HuH-7.5 (cell line): ENCODE data around the gene PCDHGC3.

Experiments
- DNase-seq: peaks from one replicate; pipeline ENCODE4 v3.0.0; 2011; ENCODE audit warnings: low spot score

Gene PCDHGC3

DNA sequence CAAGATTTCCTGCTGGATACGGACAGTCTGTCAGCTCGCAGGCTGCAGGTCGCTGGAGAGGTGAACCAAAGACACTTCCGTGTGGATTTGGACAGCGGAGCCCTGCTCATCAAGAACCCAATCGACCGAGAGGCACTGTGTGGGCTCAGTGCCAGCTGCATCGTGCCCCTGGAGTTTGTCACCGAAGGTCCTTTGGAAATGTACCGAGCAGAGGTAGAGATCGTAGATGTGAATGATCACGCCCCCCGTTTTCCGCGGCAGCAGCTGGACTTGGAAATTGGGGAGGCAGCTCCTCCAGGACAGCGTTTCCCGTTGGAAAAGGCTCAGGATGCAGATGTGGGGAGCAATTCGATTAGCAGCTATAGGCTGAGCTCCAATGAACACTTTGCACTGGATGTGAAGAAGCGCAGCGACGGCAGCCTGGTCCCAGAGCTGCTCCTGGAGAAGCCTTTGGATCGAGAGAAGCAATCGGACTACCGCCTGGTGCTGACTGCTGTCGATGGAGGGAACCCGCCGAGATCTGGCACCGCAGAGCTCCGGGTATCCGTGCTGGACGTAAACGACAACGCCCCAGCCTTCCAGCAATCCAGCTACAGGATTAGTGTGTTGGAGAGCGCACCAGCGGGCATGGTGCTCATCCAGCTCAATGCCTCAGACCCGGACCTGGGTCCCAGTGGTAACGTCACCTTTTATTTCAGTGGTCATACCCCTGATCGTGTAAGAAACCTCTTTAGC, 9.7 kb downstream of the PCDHGC3 start:
- no peak for DNase-seq

GRCh38 chr5:141486091-141486490, 10.3 kb downstream of the PCDHGC3 start:
- no peak for DNase-seq

- no peak for DNase-seq
Observed at GRCh38 chr5:141487131-141487530, 11.4 kb downstream of the PCDHGC3 start.

GRCh38 chr5:141488591-141489561, 13.1 kb downstream of the PCDHGC3 start, which contains the start of gene PCDHGC5:
TSS of gene PCDHGC5 (plus strand) at chr5:141489081. CDS start at chr5:141489241, 160 bp downstream.
- no peak for DNase-seq

- no peak for DNase-seq
Observed at GRCh38 chr5:141489841-141490240, 14.1 kb downstream of the PCDHGC3 start.

- no peak for DNase-seq
Observed at GRCh38 chr5:141490271-141490670, 14.5 kb downstream of the PCDHGC3 start.

DNA sequence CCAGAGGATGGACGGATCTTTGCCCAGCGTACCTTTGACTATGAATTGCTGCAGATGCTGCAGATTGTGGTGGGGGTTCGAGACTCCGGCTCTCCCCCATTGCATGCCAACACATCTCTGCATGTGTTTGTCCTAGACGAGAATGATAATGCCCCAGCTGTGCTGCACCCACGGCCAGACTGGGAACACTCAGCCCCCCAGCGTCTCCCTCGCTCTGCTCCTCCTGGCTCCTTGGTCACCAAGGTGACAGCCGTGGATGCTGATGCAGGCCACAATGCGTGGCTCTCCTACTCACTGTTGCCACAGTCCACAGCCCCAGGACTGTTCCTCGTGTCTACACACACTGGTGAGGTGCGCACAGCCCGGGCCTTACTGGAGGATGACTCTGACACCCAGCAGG, 15.0 kb downstream of the PCDHGC3 start:
- DNase-seq, result no peak

DNA sequence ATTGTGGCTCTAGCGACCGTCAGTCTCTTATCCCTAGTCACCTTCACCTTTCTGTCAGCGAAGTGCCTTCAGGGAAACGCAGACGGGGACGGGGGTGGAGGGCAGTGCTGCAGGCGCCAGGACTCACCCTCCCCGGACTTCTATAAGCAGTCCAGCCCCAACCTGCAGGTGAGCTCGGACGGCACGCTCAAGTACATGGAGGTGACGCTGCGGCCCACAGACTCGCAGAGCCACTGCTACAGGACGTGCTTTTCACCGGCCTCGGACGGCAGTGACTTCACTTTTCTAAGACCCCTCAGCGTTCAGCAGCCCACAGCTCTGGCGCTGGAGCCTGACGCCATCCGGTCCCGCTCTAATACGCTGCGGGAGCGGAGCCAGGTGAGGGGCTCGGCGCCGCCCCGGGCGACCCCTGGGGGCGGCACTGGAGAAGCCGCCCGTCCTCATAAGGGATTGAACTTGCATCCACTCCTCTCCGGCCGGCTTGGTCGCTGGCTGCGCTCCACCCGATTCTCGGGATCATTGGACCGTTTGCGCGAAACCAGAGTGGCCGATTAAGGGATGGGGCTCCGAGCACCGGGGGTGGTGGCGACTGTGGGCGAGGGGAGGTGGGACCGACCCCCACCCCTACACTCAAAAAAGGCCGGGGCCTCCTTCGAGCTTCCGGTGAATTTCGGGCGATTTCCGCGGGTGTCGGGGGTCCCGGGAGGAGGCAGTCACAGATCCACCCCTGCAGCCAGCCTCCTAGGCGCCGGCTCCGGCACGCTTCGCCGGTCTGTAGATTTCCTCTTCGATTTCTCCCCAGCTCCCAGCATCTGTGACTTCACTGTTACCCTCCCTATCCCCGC, 15.8 kb downstream of the PCDHGC3 start:
- DNase-seq, result no peak

GRCh38 chr5:141492168-141492885, 16.6 kb downstream of the PCDHGC3 start:
- DNase-seq, result no peak

DNA sequence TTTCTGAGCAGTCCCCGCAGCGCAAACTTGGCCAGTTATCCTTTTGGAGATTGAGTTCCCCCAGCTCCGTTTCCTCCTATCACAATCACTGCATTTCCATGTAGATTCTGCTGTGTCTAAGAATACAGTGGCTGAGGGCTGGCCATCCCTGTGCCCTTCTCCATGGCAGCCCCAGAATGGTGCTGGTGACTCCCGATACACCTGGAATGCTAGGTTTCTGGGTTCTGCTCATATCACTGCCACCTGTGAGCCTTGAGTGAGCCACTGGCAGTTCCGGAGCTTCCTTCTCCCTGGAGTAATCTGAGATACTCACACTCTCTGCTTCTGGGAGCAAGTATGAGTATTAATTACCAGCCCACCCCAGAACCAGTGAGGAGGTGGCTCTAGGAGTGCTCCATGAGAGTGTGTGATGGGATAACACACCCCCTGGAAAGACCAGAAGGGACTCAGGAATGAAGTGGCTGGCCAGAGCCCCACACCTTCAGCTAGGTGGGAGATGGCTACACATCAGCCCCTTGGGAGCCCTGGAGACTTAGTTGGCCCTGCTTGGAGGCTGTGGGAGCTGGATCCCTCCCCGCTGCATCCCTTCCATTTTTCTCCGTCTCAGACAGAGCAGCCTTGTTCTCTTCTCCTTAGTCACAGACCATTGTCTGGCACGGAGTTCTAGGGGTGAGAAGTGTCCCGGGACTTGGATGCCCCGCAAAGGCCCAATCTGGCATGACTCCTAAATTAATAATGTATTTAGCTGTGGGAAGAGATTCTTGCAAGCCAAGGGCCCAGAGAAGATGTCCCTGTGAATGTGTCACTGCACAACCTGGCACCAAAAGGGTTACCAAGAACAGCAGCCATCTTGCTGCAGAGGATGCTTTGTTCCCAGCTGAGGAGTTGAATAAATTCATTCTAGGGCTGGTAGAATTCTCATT, 18.0 kb downstream of the PCDHGC3 start:
- no peak for DNase-seq

DNA sequence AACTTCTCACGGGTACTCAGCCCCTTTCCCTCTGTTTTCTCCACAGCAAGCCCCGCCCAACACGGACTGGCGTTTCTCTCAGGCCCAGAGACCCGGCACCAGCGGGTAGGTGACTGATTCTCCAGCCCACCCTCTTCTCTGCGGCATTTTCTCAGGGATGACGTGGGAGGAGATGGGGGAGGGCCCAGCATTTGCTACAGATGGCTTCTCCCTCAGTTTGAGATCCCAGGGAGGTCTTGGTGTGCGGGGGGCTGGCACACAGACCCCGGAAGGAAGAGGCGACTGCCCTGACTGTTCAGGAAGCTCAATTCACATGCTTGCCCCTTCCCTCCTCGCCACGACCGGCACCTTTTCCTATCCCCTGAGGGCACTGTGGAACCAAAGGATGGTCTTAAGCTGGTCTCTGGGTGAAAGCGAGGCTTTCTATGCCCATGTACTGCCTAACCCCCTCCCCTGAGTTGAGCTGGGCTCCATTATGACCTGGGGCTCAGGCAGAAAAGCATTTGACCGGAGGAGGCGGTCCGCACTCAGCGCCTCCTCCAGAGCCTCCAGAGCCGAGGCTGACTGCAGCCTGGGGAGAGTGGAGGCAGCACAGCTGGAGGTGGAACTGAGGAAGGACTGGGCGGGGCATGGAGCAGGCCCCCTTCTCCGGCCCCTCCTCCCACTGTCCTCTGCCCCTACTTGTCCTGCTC, 19.1 kb downstream of the PCDHGC3 start:
- DNase-seq, result no peak

GRCh38 chr5:141495453-141495811, 19.7 kb downstream of the PCDHGC3 start:
- DNase-seq, result no peak

- no peak for DNase-seq
Observed at GRCh38 chr5:141496038-141496437, 20.3 kb downstream of the PCDHGC3 start.

DNA sequence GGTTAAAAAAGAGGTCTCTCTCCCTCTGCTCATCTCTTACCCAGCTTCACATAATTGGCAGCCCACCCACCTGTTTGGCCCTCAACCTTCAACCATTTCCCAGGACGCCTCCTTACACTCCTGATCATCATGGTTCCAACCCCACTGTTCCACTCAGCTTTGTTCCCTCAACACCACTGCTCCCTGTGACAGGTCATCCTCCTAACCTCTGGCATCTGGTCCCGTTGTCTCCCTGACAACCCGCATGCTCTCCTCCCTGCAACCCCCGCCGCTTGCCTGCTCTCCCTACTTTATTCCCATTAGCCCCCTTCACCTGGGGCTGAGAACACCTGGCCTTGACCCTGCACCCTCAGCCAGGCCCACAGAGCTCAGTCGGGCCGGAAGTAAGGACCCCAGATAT, 26.0 kb downstream of the PCDHGC3 start:
- no peak for DNase-seq

- no peak for DNase-seq
Observed at GRCh38 chr5:141503681-141504080, 27.9 kb downstream of the PCDHGC3 start.

- DNase-seq, result no peak
Observed at GRCh38 chr5:141504216-141504615, 28.4 kb downstream of the PCDHGC3 start.

DNA sequence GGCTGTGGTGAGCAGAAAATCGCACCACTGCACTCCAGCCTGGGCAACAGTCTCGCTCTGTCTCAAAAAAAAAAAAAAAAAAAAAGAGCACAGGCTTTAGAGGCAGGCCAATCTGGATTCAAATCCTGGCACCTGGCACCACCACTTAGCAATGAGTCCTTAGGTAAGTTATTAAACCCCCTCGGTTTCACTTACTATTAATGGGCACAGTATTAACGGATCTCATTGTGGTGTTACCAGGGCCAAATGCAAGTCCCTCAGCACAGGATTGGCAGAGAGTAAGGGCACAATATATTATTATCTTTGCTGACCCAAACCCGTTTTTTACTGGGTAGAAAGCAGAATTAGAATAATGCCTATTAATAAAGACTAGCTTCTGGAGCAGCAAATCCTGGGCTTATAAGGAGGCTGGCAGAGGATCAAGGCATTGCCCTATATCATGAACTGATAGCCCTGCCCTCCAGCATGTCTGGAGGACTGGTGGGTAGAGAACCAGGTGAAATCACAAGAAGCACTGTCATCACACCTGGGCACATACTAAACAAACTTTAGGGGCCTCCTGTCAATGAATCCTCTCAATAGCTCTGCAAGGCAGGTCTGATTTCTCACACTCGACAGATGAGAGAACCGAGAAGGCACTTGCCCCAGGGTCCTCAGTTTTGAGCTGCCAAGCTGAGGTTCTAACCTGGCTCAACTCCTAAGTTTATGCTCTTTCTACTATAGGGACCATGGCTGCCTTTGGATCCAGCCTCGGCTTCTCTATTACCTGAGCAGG, 30.8 kb downstream of the PCDHGC3 start:
- no peak for DNase-seq

DNA sequence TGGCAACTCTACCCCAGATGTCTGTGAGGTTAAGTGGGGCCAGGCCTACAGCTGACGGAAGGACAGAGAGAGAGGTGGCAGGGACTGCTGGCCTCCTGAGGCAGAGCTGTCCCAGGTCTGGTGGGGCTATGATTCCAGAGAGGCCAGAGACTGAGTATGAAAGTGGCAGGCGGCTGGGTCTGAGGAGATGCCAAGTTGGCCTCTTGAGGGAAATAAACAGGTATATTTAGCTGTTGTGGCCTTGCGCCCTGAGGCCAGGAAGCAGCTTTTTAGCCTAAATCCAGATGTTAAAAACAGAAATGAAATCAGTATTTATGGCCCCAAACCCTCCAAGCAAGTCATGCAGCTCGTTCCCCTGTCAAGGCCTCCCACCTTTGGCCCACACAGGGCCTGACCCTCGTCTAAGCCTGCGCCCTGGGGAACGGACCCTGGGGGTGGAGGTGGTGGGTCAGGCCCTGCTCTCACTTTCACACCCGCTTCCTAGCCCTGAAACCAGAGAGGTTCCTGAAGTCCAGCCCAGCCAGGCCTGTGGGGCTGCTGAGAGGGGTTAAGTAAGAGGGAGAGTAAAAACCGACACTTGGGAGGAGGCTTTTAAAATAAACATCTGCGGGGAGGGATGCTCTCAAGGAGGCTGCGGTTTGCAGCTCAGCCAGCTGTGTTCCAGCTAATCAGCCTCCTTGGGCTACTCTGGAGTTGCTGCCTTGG, 31.8 kb downstream of the PCDHGC3 start:
- DNase-seq, result no peak
